HG02678 (cell line): ENCODE results near the gene ZNF366.

Source experiments
- ATAC-seq: cut with Tn5 transposase; IDR thresholded peaks from one replicate; pipeline ENCODE4 v1.9.1; 2021; ENCODE audit warnings: mild to moderate bottlenecking, moderate library complexity; ENCODE audit not compliant: unreplicated experiment

The ZNF366 gene

DNA sequence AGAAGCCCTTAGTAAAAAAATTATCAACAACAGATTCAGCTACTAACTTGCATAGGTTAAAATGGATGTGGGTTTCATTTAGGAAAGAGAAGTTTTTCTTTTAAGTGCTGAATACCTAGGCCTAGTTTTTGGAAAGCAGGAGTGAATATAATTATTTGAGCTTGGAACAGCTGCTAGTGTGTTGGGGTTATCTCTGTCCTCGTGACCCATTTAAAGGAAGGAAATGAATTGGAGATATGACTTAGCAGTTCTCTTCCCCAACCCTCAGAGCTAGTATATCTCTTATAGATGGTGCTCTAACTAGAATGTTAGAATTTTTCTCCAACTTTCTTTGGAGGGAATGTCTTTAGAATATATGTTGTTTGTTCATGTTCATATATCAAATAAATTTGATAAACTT is 38.6 kb downstream of the ZNF366 start:
- ATAC-seq, result no peak

DNA sequence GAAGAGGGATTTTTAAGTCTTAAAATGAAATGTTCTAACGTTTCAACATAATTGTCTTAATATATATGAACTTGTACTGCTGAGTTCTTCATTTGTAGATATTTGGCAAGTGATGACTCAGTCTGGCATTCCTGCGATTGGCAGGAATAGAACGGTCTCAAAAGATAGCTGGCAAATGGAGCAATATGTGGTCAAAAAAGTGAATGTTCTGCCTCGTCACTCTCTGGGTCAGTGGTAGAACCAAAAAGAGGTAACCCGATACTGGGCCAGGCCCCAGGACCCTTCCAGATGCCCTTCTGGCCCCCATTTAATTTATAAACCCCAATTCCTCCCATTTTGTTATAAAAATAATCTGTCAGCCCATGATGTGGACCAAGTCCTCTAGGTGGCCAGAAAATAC is 39.2 kb downstream of the ZNF366 start:
- ATAC-seq, result no peak

GRCh38 chr5:72467461-72467860 is 39.7 kb downstream of the ZNF366 start:
- no peak for ATAC-seq

DNA sequence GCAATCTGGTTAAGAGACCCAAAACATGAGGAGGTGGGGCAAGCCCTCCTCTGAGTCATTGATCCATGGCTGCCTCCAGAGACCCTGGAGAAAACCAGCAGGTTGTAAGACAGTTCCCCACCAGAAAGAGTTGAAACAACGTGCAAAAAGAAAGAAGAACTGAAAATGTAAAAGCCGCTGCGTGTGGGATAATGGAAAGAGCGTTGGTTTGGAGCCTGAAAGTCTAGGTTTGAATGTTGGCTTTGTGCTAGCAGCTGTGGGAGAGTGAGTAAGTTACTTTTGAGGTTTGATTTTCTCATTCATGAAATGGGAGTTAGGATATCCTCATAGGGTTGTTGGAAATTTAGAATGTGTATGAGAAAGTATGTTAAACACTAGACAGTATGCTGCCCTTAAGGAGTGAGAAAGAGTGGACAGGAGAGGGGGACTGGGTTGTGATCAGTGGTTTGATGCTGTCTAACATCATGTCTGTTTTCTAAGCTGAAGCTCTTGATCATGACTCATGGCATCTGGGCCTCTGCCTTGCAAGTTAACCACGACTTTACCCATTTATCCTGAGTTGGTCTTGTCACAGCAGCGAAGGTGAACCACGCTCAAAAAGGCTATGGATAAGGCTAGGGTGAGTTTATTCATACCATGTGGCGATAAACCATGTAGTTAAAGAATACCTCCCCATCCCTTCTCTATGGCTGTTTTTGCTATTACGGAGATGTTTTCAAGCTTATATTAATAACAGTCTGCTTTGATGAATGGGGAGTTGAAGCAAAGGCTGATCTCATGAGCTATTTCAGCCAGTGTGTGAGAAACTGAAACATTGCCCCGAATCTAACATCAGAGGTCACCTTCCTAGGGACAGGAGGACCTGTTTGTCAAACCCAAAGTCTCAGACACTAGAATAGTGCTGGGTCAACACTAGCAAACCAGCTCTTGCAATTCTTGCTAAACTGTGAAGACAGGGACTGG is 41.3 kb downstream of the ZNF366 start:
- peak; percentile 68 for ATAC-seq

GRCh38 chr5:72465066-72465465 is 42.1 kb downstream of the ZNF366 start:
- ATAC-seq, result peak; percentile 45

DNA sequence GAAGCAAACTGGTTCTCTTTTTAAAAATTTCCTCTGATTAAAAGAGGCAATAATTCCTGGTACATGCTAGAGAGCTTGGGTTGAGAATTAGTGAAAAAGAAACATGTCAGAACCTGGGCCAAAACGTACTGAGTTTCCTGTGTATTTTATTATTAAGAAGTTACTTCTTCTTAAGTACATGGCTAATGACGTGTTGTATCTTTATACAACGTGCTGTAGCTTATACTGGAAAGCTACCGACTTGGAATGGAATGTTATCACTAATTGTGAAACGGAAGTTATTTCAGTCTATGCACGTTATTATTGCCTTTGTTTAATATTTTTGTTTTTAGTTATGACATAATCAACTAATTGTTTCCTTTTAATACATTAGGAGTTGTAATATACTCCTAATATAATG is 43.1 kb downstream of the ZNF366 start:
- no peak for ATAC-seq

DNA sequence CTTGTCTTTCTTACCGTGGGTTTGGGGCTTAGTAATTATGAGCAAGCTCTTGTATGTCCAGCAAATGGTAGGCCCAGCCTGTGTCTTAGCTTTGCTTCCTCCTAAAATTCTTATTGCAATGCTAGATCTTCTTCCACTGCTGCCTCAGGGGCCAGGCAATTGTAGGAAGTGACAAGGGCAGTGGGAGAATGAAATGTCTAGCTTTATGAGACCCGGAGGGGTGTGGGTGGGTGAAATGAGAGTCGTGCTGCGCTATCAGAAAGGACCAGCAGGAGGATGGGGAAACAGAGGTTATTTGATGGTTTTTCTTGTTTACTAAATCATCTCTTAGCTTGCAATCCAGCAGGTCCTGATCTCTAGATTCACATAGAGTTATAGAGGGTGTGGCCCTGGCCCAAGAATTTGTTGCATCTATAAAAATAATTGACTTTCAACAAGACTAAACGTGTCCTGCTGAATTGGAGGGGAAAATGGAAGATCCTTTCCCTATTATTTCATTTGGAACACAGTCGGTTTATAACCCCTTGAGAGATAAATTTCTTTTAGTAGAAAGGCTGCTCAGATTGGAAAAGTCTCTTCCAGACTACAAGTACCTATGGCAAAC is 43.7 kb downstream of the ZNF366 start:
- ATAC-seq, result no peak

DNA sequence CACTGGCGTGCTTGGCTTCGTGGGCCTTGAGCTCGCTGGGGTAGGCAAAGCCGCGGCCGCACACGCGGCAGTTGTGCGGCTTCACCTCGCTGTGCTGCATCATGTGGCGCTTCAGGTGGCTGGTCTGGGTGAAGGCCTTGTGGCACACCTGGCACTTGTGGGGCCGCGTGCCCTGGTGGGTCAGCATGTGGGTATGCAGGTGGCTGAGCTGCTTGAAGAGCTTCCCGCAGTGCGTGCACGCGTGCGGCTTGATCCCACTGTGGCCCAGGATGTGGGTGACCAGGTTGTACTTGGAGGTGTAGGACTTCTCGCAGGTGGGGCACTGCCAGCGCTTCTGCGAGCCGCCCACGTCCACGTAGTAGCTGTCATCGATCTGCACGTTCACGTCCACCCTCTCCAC is 46.8 kb downstream of the ZNF366 start:
- ATAC-seq, result no peak

GRCh38 chr5:72459913-72460312 is 47.3 kb downstream of the ZNF366 start:
- no peak for ATAC-seq

DNA sequence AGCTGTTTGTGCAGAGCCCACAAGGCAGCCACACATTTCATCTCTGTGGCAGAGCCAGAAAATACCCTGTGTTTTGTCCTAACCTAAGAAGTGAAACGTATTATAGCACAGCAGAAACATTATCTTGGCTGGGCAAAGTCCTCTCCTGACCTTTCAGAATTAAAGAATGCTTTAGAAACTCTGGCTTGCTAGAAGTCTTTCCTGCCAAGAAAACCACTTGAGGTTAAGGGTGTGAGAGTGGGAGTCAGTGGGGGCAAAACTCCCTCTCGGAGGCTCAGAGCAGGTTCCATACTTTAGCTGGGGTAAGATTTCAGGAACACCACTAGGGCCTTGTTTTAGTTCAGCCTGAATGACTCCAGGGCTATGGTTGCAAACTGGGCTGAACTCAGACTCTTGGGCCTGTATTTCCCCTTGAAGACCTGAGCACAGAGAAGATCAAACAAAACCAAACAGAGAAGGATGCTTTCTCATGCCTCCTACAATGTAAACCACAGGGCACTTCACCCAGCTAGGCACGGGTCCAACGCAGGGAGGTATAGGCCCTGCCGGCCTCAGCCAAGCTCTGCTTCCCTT is 48.0 kb downstream of the ZNF366 start:
- ATAC-seq, result peak; percentile 69

- ATAC-seq, result no peak
These were observed 48.8 kb downstream of the ZNF366 start for GRCh38 chr5:72458407-72458806.

DNA sequence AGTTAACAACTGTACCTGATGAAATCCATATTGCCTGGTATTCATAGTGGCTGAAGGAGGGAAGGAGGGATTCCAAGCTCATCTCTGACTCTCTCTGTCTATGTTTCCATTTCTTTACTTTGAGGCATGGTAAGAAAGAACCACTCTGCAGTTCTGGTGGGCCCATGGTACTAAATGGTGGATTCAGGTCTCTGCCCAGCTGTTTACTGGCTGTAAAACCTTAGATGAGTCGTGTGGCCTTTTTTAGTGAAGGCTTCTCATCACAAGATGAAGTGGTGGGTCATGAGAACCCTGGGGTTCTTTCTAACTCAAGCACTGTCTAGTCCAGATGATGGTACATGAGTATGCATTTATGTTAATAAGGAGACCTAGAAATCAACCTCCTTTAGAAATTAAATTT is 49.7 kb downstream of the ZNF366 start:
- ATAC-seq, result no peak

DNA sequence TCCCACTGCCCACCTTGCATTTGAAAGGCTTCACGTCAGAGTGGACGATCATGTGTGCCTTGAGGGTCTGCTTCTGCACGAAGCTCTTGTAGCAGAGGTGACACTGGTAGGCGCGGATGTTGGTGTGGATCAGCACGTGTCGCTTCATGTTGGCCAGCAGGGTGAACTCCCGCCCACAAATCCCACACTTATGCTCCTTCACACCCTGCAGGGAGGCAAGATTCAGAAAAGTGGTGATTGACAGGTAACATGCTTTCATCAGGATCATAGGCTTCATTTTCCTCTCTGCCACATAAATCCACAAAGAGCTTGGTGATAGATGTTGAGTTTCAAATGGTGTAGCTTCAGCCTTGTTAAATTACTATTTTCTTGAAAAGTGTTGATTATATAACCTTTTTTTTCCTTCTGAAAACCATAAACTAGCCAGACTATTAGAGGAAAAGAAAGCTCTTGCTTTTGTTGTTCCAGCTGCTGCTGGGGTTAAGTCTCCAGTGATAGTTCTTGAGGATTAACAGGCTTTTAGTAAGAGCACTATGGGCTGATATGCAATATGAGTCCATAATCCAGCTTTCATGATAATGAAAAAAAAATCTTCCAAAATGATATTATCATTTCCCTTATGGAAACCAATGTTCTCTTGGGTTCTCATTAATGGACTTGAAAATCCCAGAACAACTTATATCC is 50.7 kb downstream of the ZNF366 start:
- ATAC-seq, result no peak

DNA sequence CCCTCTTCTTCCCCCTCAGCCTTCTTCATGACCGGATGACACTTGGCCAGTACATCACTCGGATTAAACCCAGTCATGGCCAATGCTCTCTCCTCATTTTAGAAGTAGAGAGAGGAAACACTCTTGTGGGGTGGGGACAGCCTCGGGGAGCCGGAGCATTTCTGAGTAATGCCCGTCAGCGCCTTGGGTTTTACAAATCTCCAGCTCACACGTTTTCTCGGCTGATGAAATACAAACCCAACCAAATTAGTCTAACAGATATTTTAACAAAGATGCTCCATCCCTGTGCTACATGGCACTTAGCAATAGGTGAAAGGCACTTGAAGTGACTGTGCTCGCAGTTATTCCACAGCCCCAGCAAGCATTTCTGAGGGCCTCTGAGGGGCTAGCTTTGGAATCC is 51.7 kb downstream of the ZNF366 start:
- ATAC-seq, result no peak

- no peak for ATAC-seq
These were observed 52.2 kb downstream of the ZNF366 start for GRCh38 chr5:72454996-72455395.

DNA sequence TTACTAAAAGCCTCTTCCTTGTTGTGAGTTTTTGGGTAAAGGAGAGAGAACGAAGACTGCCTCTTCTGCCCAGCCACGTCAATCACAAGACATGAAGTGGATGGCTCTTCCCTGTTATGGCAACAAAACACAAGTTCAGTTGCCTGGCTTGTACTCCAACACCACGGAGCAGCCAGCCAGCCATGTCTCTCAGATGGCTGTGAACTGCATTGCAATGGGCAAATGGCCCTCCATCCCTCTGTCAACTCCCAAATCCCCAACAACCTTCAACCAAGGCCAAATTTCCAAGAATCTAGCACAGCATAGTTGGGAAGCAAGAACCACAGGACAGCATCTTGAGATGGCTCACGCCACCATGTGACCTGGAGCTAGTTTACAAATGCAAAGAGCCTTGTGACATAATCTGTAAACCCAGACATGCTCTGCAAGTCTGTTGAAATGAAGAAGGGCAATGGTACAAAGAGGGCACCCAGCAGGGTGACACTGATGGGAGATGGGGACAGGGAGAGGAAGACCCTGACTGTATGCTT is 53.9 kb downstream of the ZNF366 start:
- ATAC-seq, result no peak

GRCh38 chr5:72452515-72453245 is 54.5 kb downstream of the ZNF366 start:
- ATAC-seq, result peak; percentile 16

DNA sequence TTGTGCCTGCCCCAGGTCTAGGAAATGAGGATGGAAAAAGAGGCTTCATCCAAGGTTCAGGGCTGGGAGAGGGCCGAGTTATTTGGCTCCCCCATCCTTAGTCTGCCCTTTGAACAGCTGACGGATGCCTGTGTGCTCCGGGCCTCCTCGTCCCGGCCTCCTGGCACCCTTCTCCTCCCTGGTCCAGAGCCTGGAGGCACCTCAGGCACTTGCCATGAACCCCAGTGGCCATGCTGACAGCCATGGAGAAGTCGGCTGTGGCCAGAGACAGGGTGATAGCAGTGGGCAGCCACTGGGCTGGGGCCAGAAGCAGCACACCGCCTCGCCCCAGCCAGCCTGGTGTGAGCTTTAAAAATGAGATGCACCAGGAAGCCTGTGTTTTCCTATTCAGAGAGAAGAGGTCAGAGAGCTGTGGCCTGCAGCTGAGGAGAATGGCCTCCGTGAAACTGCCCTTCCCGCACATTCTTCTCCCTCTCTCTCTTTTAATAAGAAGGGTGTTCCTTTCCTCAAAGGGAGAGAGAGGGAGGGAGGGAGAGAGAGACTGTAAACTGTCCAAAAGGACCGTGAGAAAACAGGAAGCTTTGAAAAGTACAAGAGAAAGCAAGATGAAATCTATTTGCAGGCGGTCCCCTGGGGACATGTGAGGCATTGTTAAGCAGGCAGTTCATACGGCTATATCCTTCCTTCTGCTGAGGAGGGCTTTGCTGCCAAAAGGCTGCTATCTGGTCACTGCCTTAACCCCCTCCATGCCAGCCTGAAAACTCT is 55.3 kb downstream of the ZNF366 start:
- peak; percentile 90 for ATAC-seq

GRCh38 chr5:72448368-72448767 is 58.8 kb downstream of the ZNF366 start:
- ATAC-seq, result no peak

GRCh38 chr5:72447751-72448150 is 59.5 kb downstream of the ZNF366 start:
- no peak for ATAC-seq
